Activated CD4-positive, alpha-beta T cell treated with anti-CD3 and anti-CD28 coated beads for 4 hours (primary cell): Measurements from ENCODE around the gene MYH6.
"Not testable (repeated sequence)": the region's sequence is repeated elsewhere in the genome, so short reads cannot be mapped to it uniquely, and the experiment has no call there.

Experiments used
- DNase-seq, 2 donors: peaks; one replicate each; pipeline ENCODE4 v3.0.0-alpha.2; 2020

Gene MYH6

GRCh38 chr14:23407516-23408306 lies at the start of gene MYH6:
TSS of gene MYH6 (minus strand) at chr14:23408273. CDS start at chr14:23407223, 1,050 bp downstream.
- no peak for DNase-seq

- not testable (repeated sequence) for DNase-seq
These were observed 49.0 kb upstream of the MYH6 start for GRCh38 chr14:23456883-23457586.

GRCh38 chr14:23454445-23454856 lies 46.4 kb upstream of the MYH6 start:
- DNase-seq, result no peak

- no peak for DNase-seq
These were observed 44.2 kb upstream of the MYH6 start for GRCh38 chr14:23452237-23452636.

- no peak for DNase-seq
These were observed 42.3 kb upstream of the MYH6 start for GRCh38 chr14:23450379-23450778.

- no peak for DNase-seq
These were observed 41.2 kb upstream of the MYH6 start for GRCh38 chr14:23449314-23449713.

GRCh38 chr14:23447361-23448350 lies 39.6 kb upstream of the MYH6 start:
- DNase-seq, result no peak

GRCh38 chr14:23446291-23446851 lies 38.3 kb upstream of the MYH6 start:
- no peak for DNase-seq

GRCh38 chr14:23445773-23446172 lies 37.7 kb upstream of the MYH6 start:
- DNase-seq, result no peak

- DNase-seq, result no peak
These were observed 36.2 kb upstream of the MYH6 start for GRCh38 chr14:23444314-23444713.

GRCh38 chr14:23443881-23444280 lies 35.8 kb upstream of the MYH6 start:
- DNase-seq, result no peak

- no peak for DNase-seq
These were observed 35.3 kb upstream of the MYH6 start for GRCh38 chr14:23443411-23443812.

GRCh38 chr14:23442721-23443356 lies 34.8 kb upstream of the MYH6 start:
- no peak for DNase-seq

- DNase-seq, result no peak
These were observed 33.0 kb upstream of the MYH6 start for GRCh38 chr14:23441076-23441475.

- no peak for DNase-seq
These were observed 31.2 kb upstream of the MYH6 start for GRCh38 chr14:23439107-23439835.

- no peak for DNase-seq
These were observed 30.3 kb upstream of the MYH6 start for GRCh38 chr14:23438101-23438971.

- DNase-seq, result no peak
These were observed 29.3 kb upstream of the MYH6 start for GRCh38 chr14:23437133-23438100.

- DNase-seq, result no peak
These were observed 28.5 kb upstream of the MYH6 start for GRCh38 chr14:23436327-23437132.
